Gastrocnemius medialis (tissue), 4 donors: Measurements from ENCODE around the gene FBXL14. TPM values are rescaled to one million over a fixed set of nuclear protein-coding genes. Genes with fewer than 3 reads are reported as not detected.

ENCODE experiments used
- ATAC-seq, 2 donors: fragments of 150-250 bp; one replicate each; pipeline ENCODE4 v1.9.1; 2016
- DNase-seq, 2 donors: peaks; one replicate each; pipeline ENCODE4 v3.0.0-alpha.2; 2019
- H3K27ac ChIP-seq, 4 donors: fragments of 200-600 bp; sonication (generic); 1 replicate in 1 of 4; 2 replicates in 3 of 4; pipeline ENCODE4 v1.5.1; 2016 to 2018; ENCODE audit warnings: mild to moderate bottlenecking in 2 of 4, moderate library complexity in 1 of 4
- H3K27me3 ChIP-seq, 3 donors: fragments of 200-600 bp; sonication (generic) in 2 of 3; 1 replicate in 1 of 3; 2 replicates in 2 of 3; pipeline versions ENCODE4 v1.5.1 to v1.6.0; 2016 to 2019; ENCODE audit warnings: mild to moderate bottlenecking in 1 of 3, moderate library complexity in 1 of 3
- H3K36me3 ChIP-seq, 2 donors: fragments of 200-600 bp; sonication (generic) in 1 of 2; one replicate each; pipeline ENCODE4 v1.5.1; 2017 to 2018
- H3K4me1 ChIP-seq, 2 donors: fragments of 200-600 bp; sonication (generic) in 1 of 2; one replicate each; pipeline ENCODE4 v1.5.1; 2016 to 2017; ENCODE audit warnings: mild to moderate bottlenecking in 2 of 2
- H3K4me3 ChIP-seq, 4 donors: fragments of 200-600 bp; sonication (generic) in 3 of 4; 1 replicate in 1 of 4; 2 replicates in 3 of 4; pipeline ENCODE4 v1.5.1; 2016 to 2019; ENCODE audit warnings: mild to moderate bottlenecking in 2 of 4
- H3K9me3 ChIP-seq, 3 donors: fragments of 200-600 bp; sonication (generic) in 2 of 3; 1 replicate in 1 of 3; 2 replicates in 2 of 3; pipeline ENCODE4 v1.5.1; 2016 to 2019
- CTCF ChIP-seq, 5 experiments: fragments of 450-650 bp in 3 of 5; fragments of 200-600 bp in 2 of 5; sonication (generic) in 2 of 5; IDR thresholded peaks in 4 of 5; conservative IDR thresholded peaks in 1 of 5; 1 replicate in 4 of 5; 2 replicates in 1 of 5; pipeline ENCODE4 v1.5.1; 2016 to 2019; ENCODE audit warnings: antibody characterized with exemption in 5 of 5, mild to moderate bottlenecking in 3 of 5, moderate library complexity in 3 of 5
- POLR2A ChIP-seq, 2 donors: fragments of 450-650 bp; IDR thresholded peaks; one replicate each; pipeline ENCODE4 v1.6.1; 2017; ENCODE audit warnings: antibody characterized with exemption in 2 of 2, mild to moderate bottlenecking in 2 of 2, moderate library complexity in 2 of 2
- in situ Hi-C, 4 donors: fragments of 200-750 bp; cut with MboI; loops; one replicate each; pipeline versions ENCODE4 v1.15.0 to v1.8.0; 2017; ENCODE audit warnings: low sequenced_read_pairs in 4 of 4
- intact Hi-C: fragments of 100-400 bp; cut with DNase I; formaldehyde crosslinking; loops from one replicate; pipeline ENCODE4 v1.15.1; 2023; ENCODE audit warnings: low total_unique reads
- total RNA-seq, 4 donors: library from RNA; depleted of rRNA; stranded (reverse); fragments of >200 nt; gene quantifications; one replicate each; pipeline versions ENCODE4 v1.1.0 to v1.2.3, GENCODE V29; 2016

Gene FBXL14
- total RNA-seq, 4 donors from 2014 or later: 5.8 to 11.5 (median 7.4) TPM

- in situ Hi-C loops: no loop called here
- no peak overlapping the region for H3K4me3 ChIP-seq
Measured at GRCh38 chr12:1566449-1567135, 27.8 kb downstream of the FBXL14 start.

GRCh38 chr12:1565172-1565571 lies 29.2 kb downstream of the FBXL14 start:
- no peak overlapping the region for H3K4me3 ChIP-seq
- in situ Hi-C loops: no loop called here
- no peaks in the 10 kb centered on the region for H3K27me3 ChIP-seq
- no peak overlapping the region for H3K27ac ChIP-seq
- H3K36me3 ChIP-seq: no peaks in the 10 kb centered on the region
- H3K4me1 ChIP-seq: no peaks in the 10 kb centered on the region
- intact Hi-C loops: no loop called here
- DNase-seq: no peak
- no peak for ATAC-seq
- no peak for TF ChIP-seq POLR2A (IDR thresholded peaks at IDR 0.05)
- no peak for TF ChIP-seq CTCF (IDR thresholded peaks at IDR 0.05 in 4 of 5, conservative IDR thresholded peaks at IDR 0.05 in 1 of 5)
- no peaks in the 10 kb centered on the region for H3K9me3 ChIP-seq

More at GRCh38 chr12:1566449-1567135, 27.8 kb downstream of the FBXL14 start:
- TF ChIP-seq CTCF (IDR thresholded peaks at IDR 0.05 in 4 of 5, conservative IDR thresholded peaks at IDR 0.05 in 1 of 5) (no peak), POLR2A (IDR thresholded peaks at IDR 0.05) (no peak)
- no peaks in the 10 kb centered on the region for H3K4me1 ChIP-seq
- H3K36me3 ChIP-seq: no peaks in the 10 kb centered on the region
- intact Hi-C loops: no loop called here
- H3K27me3 ChIP-seq: no peaks in the 10 kb centered on the region
- H3K9me3 ChIP-seq: no peaks in the 10 kb centered on the region
- no peak overlapping the region for H3K27ac ChIP-seq
- ATAC-seq (no peak), DNase-seq (no peak)

GRCh38 chr12:1564067-1564466 lies 30.3 kb downstream of the FBXL14 start:
- Histone ChIP-seq H3K27ac (no peak overlapping the region), H3K27me3 (no peaks in the 10 kb centered on the region), H3K4me1 (no peaks in the 10 kb centered on the region), H3K4me3 (no peak overlapping the region), H3K9me3 (no peaks in the 10 kb centered on the region), H3K36me3 (no peaks in the 10 kb centered on the region)
- no peak for TF ChIP-seq CTCF (IDR thresholded peaks at IDR 0.05 in 4 of 5, conservative IDR thresholded peaks at IDR 0.05 in 1 of 5)
- in situ Hi-C loops: no loop called here
- DNase-seq (no peak), ATAC-seq (no peak)
- intact Hi-C loops: no loop called here

- ATAC-seq (no peak), DNase-seq (no peak)
- Histone ChIP-seq H3K27ac (no peak overlapping the region), H3K27me3 (no peaks in the 10 kb centered on the region), H3K4me3 (no peak overlapping the region), H3K9me3 (no peaks in the 10 kb centered on the region), H3K4me1 (no peaks in the 10 kb centered on the region), H3K36me3 (no peaks in the 10 kb centered on the region)
- intact Hi-C loops (no loop called here), in situ Hi-C loops (no loop called here)
- TF ChIP-seq POLR2A (IDR thresholded peaks at IDR 0.05) (no peak), CTCF (IDR thresholded peaks at IDR 0.05 in 4 of 5, conservative IDR thresholded peaks at IDR 0.05 in 1 of 5) (no peak)
Measured at GRCh38 chr12:1562813-1563407, 31.5 kb downstream of the FBXL14 start.
